Neural progenitor cell (in vitro differentiated cells): ENCODE measurements around the gene FBLN2. TPM values are rescaled to one million over a fixed set of nuclear protein-coding genes. Genes with fewer than 3 reads are reported as not detected.
A peak's percentile ranks its signal among the peaks of the same experiment; 100 is the strongest.

Source experiments
- DNase-seq: peaks from one replicate; pipeline ENCODE4 v3.0.0-alpha.2; 2016; ENCODE audit warnings: low spot score
- H2AFZ ChIP-seq: fragments of 200-600 bp; sonication (generic); replicated peaks from 2 replicates; pipeline ENCODE4 v1.6.1; 2016; ENCODE audit warnings: antibody characterized with exemption
- H3F3A ChIP-seq: fragments of 200-600 bp; sonication (generic); 2 replicates; pipeline ENCODE4 v1.6.1; 2016; ENCODE audit warnings: antibody characterized with exemption, low read depth
- H3K27ac ChIP-seq: fragments of 200-600 bp; sonication (generic); 2 replicates; pipeline ENCODE4 v1.5.1; 2016; ENCODE audit warnings: mild to moderate bottlenecking
- H3K27me3 ChIP-seq: fragments of 200-600 bp; sonication (generic); 2 replicates; pipeline ENCODE4 v1.6.1; 2016; ENCODE audit warnings: mild to moderate bottlenecking, moderate library complexity
- H3K36me3 ChIP-seq: fragments of 200-600 bp; sonication (generic); 2 replicates; pipeline ENCODE4 v1.5.1; 2016
- H3K4me1 ChIP-seq: fragments of 200-600 bp; sonication (generic); 2 replicates; pipeline ENCODE4 v1.6.1; 2016; ENCODE audit warnings: mixed run types
- H3K4me2 ChIP-seq: fragments of 200-600 bp; sonication (generic); 2 replicates; pipeline ENCODE4 v1.6.1; 2016
- H3K4me3 ChIP-seq: fragments of 200-600 bp; sonication (generic); 2 replicates; pipeline ENCODE4 v1.5.1; 2016
- H3K79me2 ChIP-seq: fragments of 200-600 bp; sonication (generic); 2 replicates; pipeline ENCODE4 v1.6.1; 2016; ENCODE audit warnings: low read depth
- H3K9ac ChIP-seq: fragments of 200-600 bp; sonication (generic); 2 replicates; pipeline ENCODE4 v1.6.1; 2016
- H3K9me3 ChIP-seq: fragments of 200-600 bp; sonication (generic); 2 replicates; pipeline ENCODE4 v1.5.1; 2016; ENCODE audit warnings: low read depth
- H4K20me1 ChIP-seq: fragments of 200-600 bp; sonication (generic); 2 replicates; pipeline ENCODE4 v1.6.1; 2016; ENCODE audit warnings: low read depth
- H3K27ac Mint-ChIP-seq: 3 replicates; pipeline ENCODE4 v1.8.0; 2021; ENCODE audit warnings: mixed read lengths
- H3K27me3 Mint-ChIP-seq: 2 replicates; pipeline ENCODE4 v1.8.0; 2022; ENCODE audit warnings: low read depth, mild to moderate bottlenecking, inconsistent platforms, moderate library complexity, mixed read lengths; ENCODE audit not compliant: insufficient read depth
- H3K36me3 Mint-ChIP-seq: 3 replicates; pipeline ENCODE4 v1.8.0; 2021; ENCODE audit warnings: mixed read lengths
- H3K4me1 Mint-ChIP-seq: 3 replicates; pipeline ENCODE4 v1.8.0; 2021; ENCODE audit warnings: mixed read lengths
- H3K4me3 Mint-ChIP-seq: 3 replicates; pipeline ENCODE4 v1.8.0; 2021; ENCODE audit warnings: mild to moderate bottlenecking, moderate library complexity, mixed read lengths
- H3K9me3 Mint-ChIP-seq: 3 replicates; pipeline ENCODE4 v1.8.0; 2020; ENCODE audit warnings: mixed read lengths
- CTCF ChIP-seq: fragments of 200-600 bp; sonication (generic); IDR thresholded peaks from 2 replicates; pipeline ENCODE4 v1.5.1; 2017; ENCODE audit warnings: antibody characterized with exemption, mild to moderate bottlenecking
- EZH2 ChIP-seq: fragments of 200-600 bp; sonication (generic); IDR thresholded peaks from 2 replicates; pipeline ENCODE4 v1.6.1; 2017; ENCODE audit warnings: antibody characterized with exemption, mild to moderate bottlenecking, moderate library complexity
- EZH2phosphoT487 ChIP-seq: fragments of 200-600 bp; sonication (generic); IDR thresholded peaks from 2 replicates; pipeline ENCODE4 v1.6.1; 2017; ENCODE audit warnings: antibody characterized with exemption
- total RNA-seq: library from RNA; depleted of rRNA; stranded (reverse); fragments of >200 nt; gene quantifications from 2 replicates; pipeline ENCODE4 v1.2.3, GENCODE V29; 2015; ENCODE audit warnings: low replicate concordance

Gene FBLN2
- total RNA-seq, 1 donor from 2014 or later = 15.9 TPM

- Mint-ChIP-seq H3K27ac (no peak overlapping the region), H3K9me3 (no peaks in the 10 kb centered on the region), H3K36me3 (no peaks in the 10 kb centered on the region), H3K27me3 (no peaks in the 10 kb centered on the region), H3K4me3 (no peak overlapping the region), H3K4me1 (peaks cover 26% of the 10 kb centered on the region)
- Histone ChIP-seq H4K20me1 (no peaks in the 10 kb centered on the region), H3K27ac (no peak overlapping the region), H3K9ac (no peak overlapping the region), H3K9me3 (no peaks in the 10 kb centered on the region), H3K4me3 (no peak overlapping the region), H3F3A (no peaks in the 10 kb centered on the region), H2AFZ (no peak overlapping the region), H3K4me2 (no peak overlapping the region), H3K36me3 (no peaks in the 10 kb centered on the region), H3K79me2 (no peaks in the 10 kb centered on the region), H3K27me3 (no peaks in the 10 kb centered on the region), H3K4me1 (no peaks in the 10 kb centered on the region)
- TF ChIP-seq EZH2phosphoT487 (no peak), CTCF (no peak), EZH2 (no peak)
- DNase-seq = no peak
Observed at GRCh38 chr3:13583251-13584180, 34.6 kb downstream of the FBLN2 start.

GRCh38 chr3:13584427-13584891 lies 35.5 kb downstream of the FBLN2 start:
- no peak for TF ChIP-seq EZH2phosphoT487
- no peak for TF ChIP-seq EZH2
- no peak for TF ChIP-seq CTCF
- Histone ChIP-seq H3K27me3 (no peaks in the 10 kb centered on the region), H3K9me3 (no peaks in the 10 kb centered on the region), H3K36me3 (no peaks in the 10 kb centered on the region), H4K20me1 (no peaks in the 10 kb centered on the region), H3F3A (no peaks in the 10 kb centered on the region), H3K4me3 (no peak overlapping the region), H3K27ac (no peak overlapping the region), H3K9ac (no peak overlapping the region), H3K4me1 (no peaks in the 10 kb centered on the region), H2AFZ (no peak overlapping the region), H3K4me2 (no peak overlapping the region), H3K79me2 (no peaks in the 10 kb centered on the region)
- H3K4me3 Mint-ChIP-seq = no peak overlapping the region
- H3K9me3 Mint-ChIP-seq = no peaks in the 10 kb centered on the region
- DNase-seq = no peak
- no peaks in the 10 kb centered on the region for H3K27me3 Mint-ChIP-seq
- H3K36me3 Mint-ChIP-seq = no peaks in the 10 kb centered on the region
- H3K4me1 Mint-ChIP-seq = peaks cover 26% of the 10 kb centered on the region
- peak overlapping the region; percentile 21 for H3K27ac Mint-ChIP-seq

GRCh38 chr3:13584901-13585300 lies 36.0 kb downstream of the FBLN2 start:
- Mint-ChIP-seq H3K27me3 (no peaks in the 10 kb centered on the region), H3K36me3 (no peaks in the 10 kb centered on the region), H3K4me3 (no peak overlapping the region), H3K4me1 (peaks cover 22% of the 10 kb centered on the region), H3K27ac (no peak overlapping the region), H3K9me3 (no peaks in the 10 kb centered on the region)
- Histone ChIP-seq H3K4me2 (no peak overlapping the region), H3F3A (no peaks in the 10 kb centered on the region), H3K4me3 (no peak overlapping the region), H3K36me3 (no peaks in the 10 kb centered on the region), H3K79me2 (no peaks in the 10 kb centered on the region), H3K9ac (no peak overlapping the region), H2AFZ (no peak overlapping the region), H3K9me3 (no peaks in the 10 kb centered on the region), H3K4me1 (no peaks in the 10 kb centered on the region), H4K20me1 (no peaks in the 10 kb centered on the region), H3K27me3 (no peaks in the 10 kb centered on the region), H3K27ac (no peak overlapping the region)
- DNase-seq = no peak
- TF ChIP-seq CTCF (no peak), EZH2 (no peak), EZH2phosphoT487 (no peak)
